K562 (cell line): ENCODE measurements around the gene LSM4. TPM values are rescaled to one million over a fixed set of nuclear protein-coding genes. Genes with fewer than 3 reads are reported as not detected.

ENCODE experiments used
- ARID2 ChIP-seq: fragments of 450-650 bp; IDR thresholded peaks from 2 replicates; pipeline ENCODE4 v1.6.1; 2017; ENCODE audit warnings: antibody characterized with exemption, mild to moderate bottlenecking
- ARNT ChIP-seq, 2 experiments: fragments of 450-650 bp; IDR thresholded peaks; 2 replicates each; pipeline ENCODE4 v1.6.1; 2016; ENCODE audit warnings: mild to moderate bottlenecking in 1 of 2
- ASH1L ChIP-seq: fragments of 450-650 bp; IDR thresholded peaks from 2 replicates; pipeline ENCODE4 v1.6.1; 2018; ENCODE audit warnings: borderline replicate concordance, mild to moderate bottlenecking, low read depth; ENCODE audit not compliant: partially characterized antibody
- DMBX1 ChIP-seq: fragments of 250-450 bp; sonication (Bioruptor Pico); IDR thresholded peaks from 2 replicates; pipeline ENCODE4 v1.8.0; 2022; ENCODE audit warnings: inconsistent platforms, mild to moderate bottlenecking, moderate library complexity, borderline replicate concordance
- E2F6 ChIP-seq, 2 experiments: IDR thresholded peaks; 2 replicates each; pipeline ENCODE4 v1.6.1; 2011; ENCODE audit warnings: borderline replicate concordance in 1 of 2, control low read depth in 1 of 2, low read depth in 1 of 2, low read length in 1 of 2, mild to moderate bottlenecking in 1 of 2, mixed read lengths in 1 of 2, moderate library complexity in 1 of 2; ENCODE audit not compliant: insufficient read depth in 1 of 2, insufficient read length in 1 of 2, poor library complexity in 1 of 2, severe bottlenecking in 1 of 2; ENCODE audit errors: extremely low read depth in 1 of 2
- GTF2E2 ChIP-seq: fragments of 200-800 bp; sonication (Bioruptor generic); IDR thresholded peaks from 2 replicates; pipeline ENCODE4 v1.6.1; 2016; ENCODE audit warnings: missing genetic modification characterization, missing compliant biosample characterization
- MAFK ChIP-seq: IDR thresholded peaks from 2 replicates; pipeline ENCODE4 v1.6.1; 2011; ENCODE audit warnings: low read length, improper control_type of control experiment
- MTF1 ChIP-seq: fragments of 250-450 bp; sonication (Bioruptor Pico); IDR thresholded peaks from 2 replicates; pipeline ENCODE4 v1.9.0; 2021; ENCODE audit warnings: moderate library complexity, mild to moderate bottlenecking, inconsistent platforms, borderline replicate concordance
- NR3C1 ChIP-seq: sonication (generic); formaldehyde crosslinking; IDR thresholded peaks from 2 replicates; pipeline ENCODE4 v1.8.1; 2022; ENCODE audit warnings: missing genetic modification reagents
- PKNOX1 ChIP-seq: fragments of 450-650 bp; IDR thresholded peaks from 2 replicates; pipeline ENCODE4 v1.6.1; 2016
- POLR3G ChIP-seq: IDR thresholded peaks from 2 replicates; pipeline ENCODE4 v1.6.1; 2011; ENCODE audit not compliant: insufficient read length, insufficient replicate concordance; ENCODE audit errors: extremely low read depth
- SMAD1 ChIP-seq: fragments of 150-350 bp; IDR thresholded peaks from 2 replicates; pipeline ENCODE4 v1.6.1; 2014; ENCODE audit warnings: low read length, low read depth; ENCODE audit not compliant: partially characterized antibody
- SP2 ChIP-seq: IDR thresholded peaks from 2 replicates; pipeline ENCODE4 v1.6.1; 2011; ENCODE audit warnings: mild to moderate bottlenecking, low read depth, low read length, moderate library complexity; ENCODE audit not compliant: poor library complexity, severe bottlenecking; ENCODE audit errors: extremely low read depth
- ZNF609 ChIP-seq: sonication (generic); formaldehyde crosslinking; IDR thresholded peaks from 2 replicates; pipeline ENCODE4 v1.8.1; 2023; ENCODE audit warnings: missing genetic modification reagents, mild to moderate bottlenecking, borderline replicate concordance
- polyA plus RNA-seq, 8 experiments: library from polyadenylated mRNA; depleted of rRNA in 4 of 8; stranded (reverse) in 5 of 8; unstranded in 3 of 8; fragments of >200 nt; fragmentation: Nextera tagmentation in 2 of 8; fragmentation: Illumina TruSeq in 1 of 8; extraction: Ambion mirVana in 2 of 8; extraction: Trizol in 1 of 8; gene quantifications; 2 replicates each; pipeline versions ENCODE4 v1.2.1 to v1.2.3, GENCODE V29; 2011 to 2014; ENCODE audit warnings: inconsistent platforms in 1 of 8, missing spikeins in 1 of 8
- total RNA-seq, 7 experiments: library from RNA; depleted of rRNA in 6 of 7; stranded (reverse); fragments of >200 nt in 6 of 7; fragmentation: Illumina TruSeq in 2 of 7; extraction: Trizol in 2 of 7; gene quantifications; 2 replicates each; pipeline versions ENCODE4 v1.2.1 to v1.2.3, GENCODE V29; 2011 to 2021; ENCODE audit warnings: low replicate concordance in 1 of 7
- TF ChIP-seq, protein P1 (sequence below): fragments of 450-650 bp; IDR thresholded peaks from 2 replicates; pipeline ENCODE4 v1.6.1; 2017; ENCODE audit warnings: antibody characterized with exemption, mild to moderate bottlenecking

Gene LSM4
- total and polyA plus RNA-seq, 9 of the 15 experiments (the other 6 are each of a cell fraction or from before 2014, with no cell fraction given): 11.9 to 763 (median 202) TPM

- TF ChIP-seq PKNOX1 (peak; percentile 98), NR3C1 (CRISPR knock-in tag) (no peak), DMBX1 (peak; percentile 12; the same call in 1 of the 2 replicates), ARID2 (no peak), MTF1 (CRISPR knock-in tag) (no peak), E2F6 (IDR thresholded peaks at IDR 0.05; ENCODE audit: borderline replicate concordance in 1 of 2, extremely low read depth in 1 of 2, insufficient read depth in 1 of 2, insufficient read length in 1 of 2, low read depth in 1 of 2, low read length in 1 of 2, poor library complexity in 1 of 2, severe bottlenecking in 1 of 2) (peak; percentile 69 to 87), POLR3G (no peak), SMAD1 (no peak), ASH1L (peak; percentile 89), ZNF609 (CRISPR knock-in tag) (no peak), GTF2E2 (tag) (peak; percentile 88; the same call in 1 of the 2 replicates), MAFK (no peak), ARNT (IDR thresholded peaks at IDR 0.05) (no peak), SP2 (peak; percentile 82)
- TF ChIP-seq, protein P1, sequence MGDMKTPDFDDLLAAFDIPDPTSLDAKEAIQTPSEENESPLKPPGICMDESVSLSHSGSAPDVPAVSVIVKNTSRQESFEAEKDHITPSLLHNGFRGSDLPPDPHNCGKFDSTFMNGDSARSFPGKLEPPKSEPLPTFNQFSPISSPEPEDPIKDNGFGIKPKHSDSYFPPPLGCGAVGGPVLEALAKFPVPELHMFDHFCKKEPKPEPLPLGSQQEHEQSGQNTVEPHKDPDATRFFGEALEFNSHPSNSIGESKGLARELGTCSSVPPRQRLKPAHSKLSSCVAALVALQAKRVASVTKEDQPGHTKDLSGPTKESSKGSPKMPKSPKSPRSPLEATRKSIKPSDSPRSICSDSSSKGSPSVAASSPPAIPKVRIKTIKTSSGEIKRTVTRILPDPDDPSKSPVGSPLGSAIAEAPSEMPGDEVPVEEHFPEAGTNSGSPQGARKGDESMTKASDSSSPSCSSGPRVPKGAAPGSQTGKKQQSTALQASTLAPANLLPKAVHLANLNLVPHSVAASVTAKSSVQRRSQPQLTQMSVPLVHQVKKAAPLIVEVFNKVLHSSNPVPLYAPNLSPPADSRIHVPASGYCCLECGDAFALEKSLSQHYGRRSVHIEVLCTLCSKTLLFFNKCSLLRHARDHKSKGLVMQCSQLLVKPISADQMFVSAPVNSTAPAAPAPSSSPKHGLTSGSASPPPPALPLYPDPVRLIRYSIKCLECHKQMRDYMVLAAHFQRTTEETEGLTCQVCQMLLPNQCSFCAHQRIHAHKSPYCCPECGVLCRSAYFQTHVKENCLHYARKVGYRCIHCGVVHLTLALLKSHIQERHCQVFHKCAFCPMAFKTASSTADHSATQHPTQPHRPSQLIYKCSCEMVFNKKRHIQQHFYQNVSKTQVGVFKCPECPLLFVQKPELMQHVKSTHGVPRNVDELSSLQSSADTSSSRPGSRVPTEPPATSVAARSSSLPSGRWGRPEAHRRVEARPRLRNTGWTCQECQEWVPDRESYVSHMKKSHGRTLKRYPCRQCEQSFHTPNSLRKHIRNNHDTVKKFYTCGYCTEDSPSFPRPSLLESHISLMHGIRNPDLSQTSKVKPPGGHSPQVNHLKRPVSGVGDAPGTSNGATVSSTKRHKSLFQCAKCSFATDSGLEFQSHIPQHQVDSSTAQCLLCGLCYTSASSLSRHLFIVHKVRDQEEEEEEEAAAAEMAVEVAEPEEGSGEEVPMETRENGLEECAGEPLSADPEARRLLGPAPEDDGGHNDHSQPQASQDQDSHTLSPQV: 0 out of 2 replicates have a peak, but pooled peaks have one; percentile 30
Measured at GRCh38 chr19:18322759-18323460, at the start of gene LSM4 (continued).
